Lower leg skin (tissue), 3 donors: ENCODE results near the gene PLPPR1.

Source experiments
- CTCF ChIP-seq, 3 donors: fragments of 450-650 bp; IDR thresholded peaks; one replicate each; pipeline ENCODE4 v1.5.1; 2016; ENCODE audit warnings: antibody characterized with exemption in 3 of 3, mild to moderate bottlenecking in 3 of 3, moderate library complexity in 2 of 3
- POLR2A ChIP-seq, 2 donors: fragments of 450-650 bp; IDR thresholded peaks; one replicate each; pipeline ENCODE4 v1.6.1; 2016 to 2017; ENCODE audit warnings: antibody characterized with exemption in 2 of 2, mild to moderate bottlenecking in 1 of 2, moderate library complexity in 1 of 2

DNA sequence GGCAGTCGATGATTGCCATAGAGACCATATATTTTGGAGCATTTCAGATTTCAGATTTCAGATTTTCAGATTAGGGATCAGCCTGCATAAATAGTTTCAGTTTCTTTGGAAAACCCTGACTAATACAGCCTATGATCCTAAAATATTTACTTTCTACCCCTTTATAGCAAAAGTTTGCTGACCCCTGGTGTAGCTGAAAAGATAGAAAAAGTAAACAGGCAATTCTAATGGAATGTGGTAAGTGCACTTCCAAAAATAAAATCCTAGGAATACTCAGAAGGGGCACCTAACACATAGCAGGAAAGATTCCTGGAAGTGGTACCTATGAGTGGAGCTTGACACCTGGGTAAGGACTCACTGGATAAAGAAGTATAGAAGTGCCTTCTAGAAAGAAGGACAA, 321.8 kb downstream of the PLPPR1 start:
- no peak for TF ChIP-seq POLR2A (IDR thresholded peaks at IDR 0.05)
- TF ChIP-seq CTCF (IDR thresholded peaks at IDR 0.05): no peak
